KMS-11 (cell line): ENCODE results near the gene PER3.

Experiments used
- H2AFZ ChIP-seq: fragments of 200-600 bp; sonication (generic); 2 replicates; pipeline ENCODE4 v1.6.1; 2016; ENCODE audit warnings: antibody characterized with exemption, mixed run types, low read depth
- H3K27ac ChIP-seq: fragments of 200-600 bp; sonication (generic); 2 replicates; pipeline ENCODE4 v1.6.1; 2016; ENCODE audit warnings: mild to moderate bottlenecking, mixed run types
- H3K27me3 ChIP-seq: fragments of 200-600 bp; sonication (generic); 2 replicates; pipeline ENCODE4 v1.6.1; 2017; ENCODE audit warnings: mild to moderate bottlenecking, low read depth, mixed run types, moderate library complexity; ENCODE audit not compliant: insufficient read depth
- H3K36me3 ChIP-seq: fragments of 200-600 bp; sonication (generic); 2 replicates; pipeline ENCODE4 v1.6.1; 2017; ENCODE audit warnings: mild to moderate bottlenecking, mixed run types; ENCODE audit not compliant: insufficient read depth
- H3K4me1 ChIP-seq: fragments of 200-600 bp; sonication (generic); 2 replicates; pipeline ENCODE4 v1.6.1; 2016; ENCODE audit warnings: mild to moderate bottlenecking, low read depth, mixed run types; ENCODE audit not compliant: poor library complexity, severe bottlenecking
- H3K4me2 ChIP-seq: fragments of 200-600 bp; sonication (generic); 2 replicates; pipeline ENCODE4 v1.7.0; 2016; ENCODE audit warnings: mild to moderate bottlenecking, mixed run types
- H3K4me3 ChIP-seq: fragments of 200-600 bp; sonication (generic); IDR thresholded peaks from 2 replicates; pipeline ENCODE4 v1.6.1; 2017; ENCODE audit warnings: low read depth, low read length, mixed read lengths; ENCODE audit not compliant: insufficient read depth
- H3K79me2 ChIP-seq: fragments of 200-600 bp; sonication (generic); 2 replicates; pipeline ENCODE4 v1.6.1; 2016; ENCODE audit warnings: low read depth, mixed run types; ENCODE audit not compliant: insufficient read depth
- H3K9ac ChIP-seq: fragments of 200-600 bp; sonication (generic); 2 replicates; pipeline ENCODE4 v1.6.1; 2016; ENCODE audit warnings: mild to moderate bottlenecking, mixed run types
- H4K20me1 ChIP-seq: fragments of 200-600 bp; sonication (generic); 2 replicates; pipeline ENCODE4 v1.6.1; 2016; ENCODE audit warnings: mild to moderate bottlenecking, mixed run types; ENCODE audit not compliant: insufficient read depth
- TF ChIP-seq, protein P1 (sequence below): fragments of 200-600 bp; sonication (generic); conservative IDR thresholded peaks from 2 replicates; pipeline ENCODE4 v1.6.1; 2017; ENCODE audit warnings: low read depth, mild to moderate bottlenecking, antibody characterized with exemption, low read length, moderate library complexity, mixed read lengths

The PER3 gene

DNA sequence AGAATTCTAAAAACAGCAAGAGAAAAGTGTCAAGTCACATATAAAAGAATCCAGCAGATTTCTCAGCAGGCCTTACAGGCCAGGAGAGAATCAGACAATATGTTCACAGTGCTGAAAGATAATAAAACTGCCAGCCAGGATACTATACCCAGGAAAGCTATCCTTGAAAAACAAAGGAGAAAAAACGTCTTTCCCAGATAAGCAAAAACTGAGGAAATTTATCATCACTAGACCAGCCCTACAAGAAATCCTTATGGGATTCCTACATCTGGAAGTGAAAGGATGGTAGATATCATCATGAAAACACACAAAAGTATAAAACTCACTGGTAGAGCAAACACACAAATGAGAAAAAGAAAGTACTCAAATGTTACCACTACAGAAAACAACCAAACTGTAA is 93.9 kb downstream of the PER3 start:
- Histone ChIP-seq H3K79me2 (no peaks in the 10 kb centered on the region), H2AFZ (no peak overlapping the region), H3K4me1 (no peaks in the 10 kb centered on the region), H3K4me3 (no peak overlapping the region), H3K4me2 (no peak overlapping the region), H3K36me3 (no peaks in the 10 kb centered on the region), H3K27ac (no peak overlapping the region), H3K27me3 (no peaks in the 10 kb centered on the region), H4K20me1 (no peaks in the 10 kb centered on the region), H3K9ac (no peak overlapping the region)
- TF ChIP-seq, protein P1, sequence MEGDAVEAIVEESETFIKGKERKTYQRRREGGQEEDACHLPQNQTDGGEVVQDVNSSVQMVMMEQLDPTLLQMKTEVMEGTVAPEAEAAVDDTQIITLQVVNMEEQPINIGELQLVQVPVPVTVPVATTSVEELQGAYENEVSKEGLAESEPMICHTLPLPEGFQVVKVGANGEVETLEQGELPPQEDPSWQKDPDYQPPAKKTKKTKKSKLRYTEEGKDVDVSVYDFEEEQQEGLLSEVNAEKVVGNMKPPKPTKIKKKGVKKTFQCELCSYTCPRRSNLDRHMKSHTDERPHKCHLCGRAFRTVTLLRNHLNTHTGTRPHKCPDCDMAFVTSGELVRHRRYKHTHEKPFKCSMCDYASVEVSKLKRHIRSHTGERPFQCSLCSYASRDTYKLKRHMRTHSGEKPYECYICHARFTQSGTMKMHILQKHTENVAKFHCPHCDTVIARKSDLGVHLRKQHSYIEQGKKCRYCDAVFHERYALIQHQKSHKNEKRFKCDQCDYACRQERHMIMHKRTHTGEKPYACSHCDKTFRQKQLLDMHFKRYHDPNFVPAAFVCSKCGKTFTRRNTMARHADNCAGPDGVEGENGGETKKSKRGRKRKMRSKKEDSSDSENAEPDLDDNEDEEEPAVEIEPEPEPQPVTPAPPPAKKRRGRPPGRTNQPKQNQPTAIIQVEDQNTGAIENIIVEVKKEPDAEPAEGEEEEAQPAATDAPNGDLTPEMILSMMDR, result no peak

DNA sequence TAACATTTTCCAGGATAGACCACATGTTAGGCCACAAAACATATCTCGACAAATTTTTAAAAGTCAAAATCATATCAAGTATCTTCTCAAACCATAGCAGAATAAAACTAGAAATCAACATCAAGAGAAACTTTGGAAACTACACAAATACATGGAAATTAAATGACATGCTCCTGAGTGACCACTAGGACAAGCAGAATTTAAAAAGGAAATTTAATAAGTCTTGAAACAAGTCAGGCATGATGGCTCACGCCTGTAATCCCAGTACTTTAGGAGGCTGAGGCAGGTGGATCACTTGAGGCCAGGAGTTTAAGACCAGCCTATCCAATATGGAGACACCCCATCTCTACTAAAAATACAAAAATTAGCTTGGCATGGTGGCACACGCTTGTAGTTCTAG is 95.1 kb downstream of the PER3 start:
- no peak overlapping the region for H3K9ac ChIP-seq
- TF ChIP-seq, protein P1, result no peak
- H3K36me3 ChIP-seq, result no peaks in the 10 kb centered on the region
- no peak overlapping the region for H3K4me3 ChIP-seq
- H2AFZ ChIP-seq, result no peak overlapping the region
- no peaks in the 10 kb centered on the region for H3K27me3 ChIP-seq
- no peaks in the 10 kb centered on the region for H3K79me2 ChIP-seq
- H3K4me1 ChIP-seq, result no peaks in the 10 kb centered on the region
- H4K20me1 ChIP-seq, result no peaks in the 10 kb centered on the region
- H3K27ac ChIP-seq, result no peak overlapping the region
- no peak overlapping the region for H3K4me2 ChIP-seq

DNA sequence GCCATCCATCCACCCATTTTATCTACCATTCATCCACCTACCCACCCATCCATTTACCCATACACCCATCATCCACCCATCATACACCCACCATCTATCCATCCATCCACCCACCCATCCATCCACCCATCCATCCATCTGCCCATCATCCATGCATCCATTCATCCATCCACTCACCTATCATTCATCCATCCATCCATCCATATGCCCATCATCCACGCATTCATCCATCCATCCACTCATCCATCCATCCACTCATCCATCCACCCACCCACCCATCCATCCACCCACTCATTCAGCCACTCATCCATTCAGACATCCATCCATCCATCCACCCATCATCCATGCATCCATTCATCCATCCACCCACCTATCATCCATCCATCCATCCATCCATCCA is 100.7 kb downstream of the PER3 start:
- H3K27ac ChIP-seq, result no peak overlapping the region
- no peak overlapping the region for H2AFZ ChIP-seq
- no peak overlapping the region for H3K4me2 ChIP-seq
- no peaks in the 10 kb centered on the region for H3K27me3 ChIP-seq
- no peak overlapping the region for H3K4me3 ChIP-seq
- H3K9ac ChIP-seq, result no peak overlapping the region
- no peaks in the 10 kb centered on the region for H3K36me3 ChIP-seq
- no peaks in the 10 kb centered on the region for H3K79me2 ChIP-seq
- no peaks in the 10 kb centered on the region for H4K20me1 ChIP-seq
- TF ChIP-seq, protein P1, result no peak
- no peaks in the 10 kb centered on the region for H3K4me1 ChIP-seq

DNA sequence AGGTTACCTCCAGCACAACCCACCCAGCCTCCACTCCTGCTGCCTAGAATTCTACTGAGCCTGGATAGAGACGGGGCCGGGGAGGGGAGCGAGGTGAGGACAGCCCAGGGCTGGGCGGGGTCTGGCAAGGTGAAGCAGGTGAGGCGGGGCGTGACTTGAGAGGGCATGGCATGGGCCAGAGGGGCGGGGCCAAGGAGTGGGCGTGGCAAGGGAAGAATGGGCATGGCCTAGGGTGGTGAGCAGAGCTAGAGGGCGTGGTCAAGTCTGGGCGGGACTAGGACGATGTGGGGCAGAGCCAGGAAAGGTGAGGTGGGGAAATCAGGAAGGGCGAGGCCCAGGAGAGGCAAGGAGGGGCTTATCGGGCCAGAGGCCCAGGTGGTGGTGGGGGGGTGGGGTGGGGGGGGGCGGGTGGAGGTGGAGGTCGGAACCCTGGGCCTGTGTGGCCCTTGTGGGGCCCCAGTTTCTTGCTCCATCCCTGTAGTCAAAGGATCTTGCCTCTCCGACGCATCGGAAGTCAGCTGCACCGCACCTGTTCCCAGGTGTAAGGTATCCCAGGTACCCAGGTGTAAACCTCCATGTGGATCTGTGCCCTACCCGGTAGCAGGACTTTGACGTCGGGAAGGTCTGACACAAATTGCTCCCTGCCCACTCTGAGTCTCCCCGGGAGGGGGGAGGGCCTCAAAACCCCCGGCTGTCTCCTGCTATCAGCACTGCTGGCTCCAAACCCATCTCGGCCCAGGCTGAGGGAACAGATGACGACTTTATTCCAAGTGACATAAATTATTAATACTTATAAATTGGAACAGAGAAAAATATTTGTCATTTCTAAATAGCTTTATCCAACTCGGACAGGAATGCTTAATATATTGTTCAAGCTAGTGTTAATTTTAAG is 101.7 kb downstream of the PER3 start:
- no peak overlapping the region for H3K4me3 ChIP-seq

More for the DNA sequence above, 101.7 kb downstream of the PER3 start:
- TF ChIP-seq, protein P1, result no peak
- Histone ChIP-seq H3K36me3 (no peaks in the 10 kb centered on the region), H3K4me2 (no peak overlapping the region), H3K27ac (no peak overlapping the region), H3K4me1 (no peaks in the 10 kb centered on the region), H3K27me3 (no peaks in the 10 kb centered on the region), H2AFZ (no peak overlapping the region), H4K20me1 (no peaks in the 10 kb centered on the region), H3K79me2 (no peaks in the 10 kb centered on the region), H3K9ac (no peak overlapping the region)
